Measurements from ENCODE around the gene CMTM3. TPM values are rescaled to one million over a fixed set of nuclear protein-coding genes. Genes with fewer than 3 reads are reported as not detected.
A peak's percentile ranks its signal among the peaks of the same experiment; 100 is the strongest.

Gene CMTM3
- total and polyA plus RNA-seq, 12 donors = 6.6 to 19.9 (median 7.9) TPM

DNA sequence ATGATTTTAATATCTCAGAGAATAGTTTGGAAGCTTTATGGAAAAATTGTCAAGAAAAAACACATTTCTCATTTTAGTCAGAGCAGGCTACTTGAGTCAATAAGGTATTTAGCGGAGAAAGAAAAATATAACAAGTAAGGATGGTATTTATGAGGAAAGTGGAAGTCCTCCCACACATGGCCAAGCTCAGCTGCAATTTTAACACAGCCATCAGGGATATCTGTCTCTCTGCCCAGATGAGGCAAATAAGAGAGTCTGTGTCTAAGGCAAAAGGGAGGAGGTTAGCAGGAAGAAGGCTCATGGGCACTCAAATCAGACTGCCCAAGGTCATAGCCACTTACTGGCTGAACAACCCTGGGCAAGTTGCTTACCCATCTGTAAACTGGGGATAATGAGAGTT is 30.4 kb upstream of the CMTM3 start:
- no peaks in the 10 kb centered on the region for H3K36me3 ChIP-seq
- no peaks in the 10 kb centered on the region for H3K9me3 ChIP-seq
- intact Hi-C loops (cut with DNase I) = no loop called here
- WGBS, 2 donors = 84 to 89% methylated on average over 1 of the region's 1 CpG
- TF ChIP-seq, protein P1, sequence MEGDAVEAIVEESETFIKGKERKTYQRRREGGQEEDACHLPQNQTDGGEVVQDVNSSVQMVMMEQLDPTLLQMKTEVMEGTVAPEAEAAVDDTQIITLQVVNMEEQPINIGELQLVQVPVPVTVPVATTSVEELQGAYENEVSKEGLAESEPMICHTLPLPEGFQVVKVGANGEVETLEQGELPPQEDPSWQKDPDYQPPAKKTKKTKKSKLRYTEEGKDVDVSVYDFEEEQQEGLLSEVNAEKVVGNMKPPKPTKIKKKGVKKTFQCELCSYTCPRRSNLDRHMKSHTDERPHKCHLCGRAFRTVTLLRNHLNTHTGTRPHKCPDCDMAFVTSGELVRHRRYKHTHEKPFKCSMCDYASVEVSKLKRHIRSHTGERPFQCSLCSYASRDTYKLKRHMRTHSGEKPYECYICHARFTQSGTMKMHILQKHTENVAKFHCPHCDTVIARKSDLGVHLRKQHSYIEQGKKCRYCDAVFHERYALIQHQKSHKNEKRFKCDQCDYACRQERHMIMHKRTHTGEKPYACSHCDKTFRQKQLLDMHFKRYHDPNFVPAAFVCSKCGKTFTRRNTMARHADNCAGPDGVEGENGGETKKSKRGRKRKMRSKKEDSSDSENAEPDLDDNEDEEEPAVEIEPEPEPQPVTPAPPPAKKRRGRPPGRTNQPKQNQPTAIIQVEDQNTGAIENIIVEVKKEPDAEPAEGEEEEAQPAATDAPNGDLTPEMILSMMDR (IDR thresholded peaks at IDR 0.05) = no peak
- DNase-seq (no peak), ATAC-seq (no peak)
- H3K4me3 ChIP-seq = no peak overlapping the region
- no peak overlapping the region for H3K27ac ChIP-seq
- H3K27me3 ChIP-seq = peaks cover 0 to 24% (median 14%) of the 10 kb centered on the region in 7 donors
- H3K4me1 ChIP-seq = peaks cover 5 to 28% (median 15%) of the 10 kb centered on the region in 9 donors

DNA sequence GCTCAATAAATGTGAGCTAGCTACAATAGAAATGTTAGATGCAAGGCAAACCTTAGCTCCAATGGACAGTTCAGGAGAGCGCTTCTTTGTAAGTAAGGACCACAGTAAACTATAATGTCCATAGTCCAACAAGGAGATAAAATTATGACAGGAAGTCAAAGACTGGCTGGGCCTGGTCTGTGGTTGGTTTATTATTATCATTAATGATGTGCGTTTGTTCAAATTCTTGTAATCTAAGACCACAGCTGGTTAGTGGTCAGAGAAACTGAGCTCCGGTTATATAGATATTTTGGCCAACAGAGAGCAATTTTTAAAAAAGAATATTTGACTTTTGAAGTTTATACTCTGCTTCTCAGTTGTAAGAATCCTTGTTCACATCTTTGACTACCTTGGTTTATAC is 30.0 kb upstream of the CMTM3 start:
- Histone ChIP-seq H3K9me3 (no peaks in the 10 kb centered on the region), H3K27ac (no peak overlapping the region), H3K4me1 (peaks cover 5 to 30% (median 18%) of the 10 kb centered on the region in 9 donors), H3K36me3 (no peaks in the 10 kb centered on the region), H3K27me3 (peaks cover 0 to 28% (median 18%) of the 10 kb centered on the region in 7 donors), H3K4me3 (no peak overlapping the region)
- TF ChIP-seq, protein P1 (IDR thresholded peaks at IDR 0.05) = no peak
- intact Hi-C loops (cut with DNase I) = no loop called here
- DNase-seq (no peak), ATAC-seq (no peak)
- 86 to 91% methylated on average over 3 of the region's 3 CpGs for WGBS, 2 donors

DNA sequence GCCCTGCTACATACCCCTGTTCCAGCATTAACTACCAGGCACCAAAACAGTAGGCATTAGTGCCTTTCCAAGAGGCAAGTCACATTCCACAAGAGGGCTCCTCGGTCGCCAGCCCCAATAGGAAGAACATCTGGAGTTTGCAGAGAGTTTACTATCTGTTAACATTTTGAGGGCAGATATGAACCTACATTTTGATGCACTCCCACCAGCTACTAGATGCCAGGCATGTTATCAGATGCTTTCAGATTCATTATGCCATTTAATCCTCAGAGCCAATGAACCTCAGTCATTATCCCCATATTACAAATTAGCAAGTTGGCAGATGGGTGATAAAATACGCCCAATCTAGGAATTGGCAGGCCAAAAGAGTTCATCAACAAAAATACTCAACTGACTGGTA is 29.4 kb upstream of the CMTM3 start:
- intact Hi-C loops (cut with DNase I) = no loop called here
- TF ChIP-seq, protein P1 (IDR thresholded peaks at IDR 0.05) = no peak
- no peaks in the 10 kb centered on the region for H3K36me3 ChIP-seq
- H3K27ac ChIP-seq = no peak overlapping the region
- H3K4me1 ChIP-seq = peaks cover 5 to 30% (median 18%) of the 10 kb centered on the region in 9 donors
- H3K9me3 ChIP-seq = no peaks in the 10 kb centered on the region
- WGBS, 2 donors = 99% methylated on average over 3 of the region's 3 CpGs
- DNase-seq (no peak), ATAC-seq (no peak)
- peaks cover 0 to 28% (median 18%) of the 10 kb centered on the region in 7 donors for H3K27me3 ChIP-seq
- no peak overlapping the region for H3K4me3 ChIP-seq

DNA sequence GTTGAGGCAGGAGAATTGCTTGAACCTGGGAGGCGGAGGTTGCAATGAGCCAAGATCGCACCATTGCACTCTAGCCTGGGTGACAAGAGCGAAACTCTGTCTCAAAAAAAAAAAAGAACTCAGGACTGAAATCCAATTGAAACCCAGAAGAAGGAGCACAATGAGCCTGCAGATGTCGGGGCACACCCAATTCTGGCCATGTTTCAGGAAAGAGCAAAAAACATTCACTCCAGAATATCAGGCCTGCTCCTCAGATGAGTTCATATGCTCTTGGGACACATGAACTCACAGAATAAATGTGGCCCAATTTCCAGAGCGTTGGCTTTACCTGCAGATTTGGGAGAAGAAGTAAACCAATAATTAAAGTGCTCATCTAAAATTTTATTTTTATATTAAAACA is 28.2 kb upstream of the CMTM3 start:
- 66 to 80% methylated on average over 5 of the region's 5 CpGs for WGBS, 2 donors
- Histone ChIP-seq H3K4me1 (peaks cover 5 to 36% (median 22%) of the 10 kb centered on the region in 9 donors), H3K27ac (no peak overlapping the region), H3K9me3 (no peaks in the 10 kb centered on the region), H3K27me3 (peaks cover 0 to 29% (median 18%) of the 10 kb centered on the region in 7 donors), H3K36me3 (no peaks in the 10 kb centered on the region), H3K4me3 (no peak overlapping the region)
- no peak for DNase-seq
- intact Hi-C loops (cut with DNase I) = no loop called here
- peak in 3 of 8 donors; percentile 48 to 54 (median 50) for ATAC-seq
- TF ChIP-seq, protein P1 (IDR thresholded peaks at IDR 0.05) = no peak
